Measurements from ENCODE around the gene PRCP.
A peak's percentile ranks its signal among the peaks of the same experiment; 100 is the strongest.

The PRCP gene

GRCh38 chr11:82906236-82906635 is 6.0 kb upstream of the PRCP start:
- DNase-seq = peak; percentile 51

- no peak for DNase-seq
Observed at GRCh38 chr11:82903843-82904586, 3.8 kb upstream of the PRCP start.

- DNase-seq = no peak
Observed at GRCh38 chr11:82902880-82903279, 2.6 kb upstream of the PRCP start.

GRCh38 chr11:82901922-82902485 is 1.8 kb upstream of the PRCP start:
- DNase-seq = no peak

GRCh38 chr11:82901165-82901921 is 1.1 kb upstream of the PRCP start, which contains the start of gene DDIAS:
TSS of gene DDIAS (plus strand) at chr11:82901736. CDS start at chr11:82914739, 13,003 bp downstream.
- peak; percentile 97 for DNase-seq

GRCh38 chr11:82899957-82900276 is 313 bp downstream of the PRCP start:
- no peak for DNase-seq

GRCh38 chr11:82899186-82899820 is 927 bp downstream of the PRCP start:
- DNase-seq = no peak

GRCh38 chr11:82898241-82898640 is 2.0 kb downstream of the PRCP start:
- DNase-seq = no peak

- DNase-seq = no peak
Observed at GRCh38 chr11:82896183-82896582, 4.0 kb downstream of the PRCP start.

- DNase-seq = no peak
Observed at GRCh38 chr11:82895437-82896091, 4.7 kb downstream of the PRCP start.

- DNase-seq = no peak
Observed at GRCh38 chr11:82892611-82893169, 7.5 kb downstream of the PRCP start.

- DNase-seq = no peak
Observed at GRCh38 chr11:82890936-82891335, 9.3 kb downstream of the PRCP start.

- DNase-seq = no peak
Observed at GRCh38 chr11:82890002-82890341, 10.3 kb downstream of the PRCP start.

GRCh38 chr11:82889133-82890001 is 10.9 kb downstream of the PRCP start:
- DNase-seq = no peak

GRCh38 chr11:82883853-82884252 is 16.4 kb downstream of the PRCP start:
- no peak for DNase-seq

- DNase-seq = no peak
Observed at GRCh38 chr11:82874646-82875523, 25.3 kb downstream of the PRCP start.

GRCh38 chr11:82873919-82874333 is 26.3 kb downstream of the PRCP start:
- no peak for DNase-seq

GRCh38 chr11:82872377-82873150 is 27.7 kb downstream of the PRCP start:
- no peak for DNase-seq

GRCh38 chr11:82871646-82872045 is 28.6 kb downstream of the PRCP start:
- DNase-seq = no peak

- DNase-seq = no peak
Observed at GRCh38 chr11:82869657-82870056, 30.6 kb downstream of the PRCP start.

Measured in NCI-H1436 (cell line).